K562 (cell line): Measurements from ENCODE around the gene HSF4. TPM values are rescaled to one million over a fixed set of nuclear protein-coding genes. Genes with fewer than 3 reads are reported as not detected.

ENCODE experiments used
- EGR1 ChIP-seq: fragments of 450-650 bp; conservative IDR thresholded peaks from 2 replicates; pipeline ENCODE4 v1.6.1; 2017; ENCODE audit warnings: mild to moderate bottlenecking
- FIP1L1 ChIP-seq: fragments of 200-400 bp; formaldehyde crosslinking; IDR thresholded peaks from 2 replicates; pipeline ENCODE4 v1.6.1; 2018; ENCODE audit warnings: mild to moderate bottlenecking, low read depth, low read length; ENCODE audit not compliant: poor library complexity, severe bottlenecking
- FOXA3 ChIP-seq, 2 experiments: fragments of 450-650 bp in 1 of 2; sonication (generic) in 1 of 2; formaldehyde crosslinking; IDR thresholded peaks in 1 of 2; conservative IDR thresholded peaks in 1 of 2; 2 replicates each; pipeline versions ENCODE4 v1.4.0 to v1.8.0; 2020 to 2022; ENCODE audit warnings: mild to moderate bottlenecking in 2 of 2, missing genetic modification reagents in 1 of 2
- FOXK2 ChIP-seq, 2 experiments: fragments of 450-650 bp; IDR thresholded peaks in 1 of 2; conservative IDR thresholded peaks in 1 of 2; 2 replicates each; pipeline ENCODE4 v1.6.1; 2016; ENCODE audit warnings: low read depth in 2 of 2, mild to moderate bottlenecking in 1 of 2
- GATAD2B ChIP-seq: fragments of 450-650 bp; IDR thresholded peaks from 2 replicates; pipeline ENCODE4 v1.6.1; 2017; ENCODE audit warnings: mild to moderate bottlenecking, borderline replicate concordance
- KDM5B ChIP-seq: fragments of 200-600 bp; sonication (generic); IDR thresholded peaks from 2 replicates; pipeline ENCODE4 v1.6.1; 2012; ENCODE audit warnings: low read depth, mild to moderate bottlenecking, moderate library complexity, low read length, control low read depth, inconsistent platforms; ENCODE audit not compliant: insufficient replicate concordance
- KLF1 ChIP-seq: fragments of 450-650 bp; IDR thresholded peaks from 2 replicates; pipeline ENCODE4 v1.6.1; 2016; ENCODE audit warnings: missing genetic modification characterization, missing compliant biosample characterization
- KLF6 ChIP-seq: fragments of 250-450 bp; sonication (Bioruptor Pico); IDR thresholded peaks from 2 replicates; pipeline ENCODE4 v1.4.0; 2020; ENCODE audit warnings: mild to moderate bottlenecking, moderate library complexity, borderline replicate concordance
- SMAD4 ChIP-seq: fragments of 250-450 bp; sonication (Bioruptor Pico); conservative IDR thresholded peaks from 2 replicates; pipeline ENCODE4 v1.8.0; 2021; ENCODE audit warnings: inconsistent platforms, mild to moderate bottlenecking, moderate library complexity
- SRF ChIP-seq, 2 experiments: fragments of 250-450, 450-650 bp in 1 of 2; sonication (Bioruptor Pico) in 1 of 2; sonication (generic) in 1 of 2; formaldehyde crosslinking; IDR thresholded peaks; 2 replicates each; pipeline versions ENCODE4 v1.5.0 to v1.5.1; 2020 to 2022; ENCODE audit warnings: mild to moderate bottlenecking in 1 of 2, missing genetic modification reagents in 1 of 2
- ZNF431 ChIP-seq: sonication (generic); formaldehyde crosslinking; IDR thresholded peaks from 2 replicates; pipeline ENCODE4 v1.8.0; 2022; ENCODE audit warnings: mild to moderate bottlenecking, missing genetic modification reagents
- polyA plus RNA-seq, 8 experiments: library from polyadenylated mRNA; depleted of rRNA in 4 of 8; stranded (reverse) in 5 of 8; unstranded in 3 of 8; fragments of >200 nt; fragmentation: Nextera tagmentation in 2 of 8; fragmentation: Illumina TruSeq in 1 of 8; extraction: Ambion mirVana in 2 of 8; extraction: Trizol in 1 of 8; gene quantifications; 2 replicates each; pipeline versions ENCODE4 v1.2.1 to v1.2.3, GENCODE V29; 2011 to 2014; ENCODE audit warnings: inconsistent platforms in 1 of 8, missing spikeins in 1 of 8
- total RNA-seq, 7 experiments: library from RNA; depleted of rRNA in 6 of 7; stranded (reverse); fragments of >200 nt in 6 of 7; fragmentation: Illumina TruSeq in 2 of 7; extraction: Trizol in 2 of 7; gene quantifications; 2 replicates each; pipeline versions ENCODE4 v1.2.1 to v1.2.3, GENCODE V29; 2011 to 2021; ENCODE audit warnings: low replicate concordance in 1 of 7
- TF ChIP-seq, protein P1 (sequence below): fragments of 200-400 bp; formaldehyde crosslinking; IDR thresholded peaks from 2 replicates; pipeline ENCODE4 v1.6.1; 2017; ENCODE audit warnings: mild to moderate bottlenecking, low read depth, low read length, moderate library complexity
- TF ChIP-seq, protein P2 (sequence below): fragments of 250-450 bp; sonication (Bioruptor Pico); IDR thresholded peaks from 2 replicates; pipeline ENCODE4 v1.5.0; 2021; ENCODE audit warnings: mild to moderate bottlenecking, borderline replicate concordance
- TF ChIP-seq, protein P3 (sequence below): sonication (generic); formaldehyde crosslinking; IDR thresholded peaks from 2 replicates; pipeline ENCODE4 v1.8.0; 2022; ENCODE audit warnings: mild to moderate bottlenecking, missing genetic modification reagents

Gene HSF4
- total and polyA plus RNA-seq, 9 of the 15 experiments (the other 6 are each of a cell fraction or from before 2014, with no cell fraction given), result 0.50 to 35.4 (median 8.8) TPM; not detected in 1

DNA sequence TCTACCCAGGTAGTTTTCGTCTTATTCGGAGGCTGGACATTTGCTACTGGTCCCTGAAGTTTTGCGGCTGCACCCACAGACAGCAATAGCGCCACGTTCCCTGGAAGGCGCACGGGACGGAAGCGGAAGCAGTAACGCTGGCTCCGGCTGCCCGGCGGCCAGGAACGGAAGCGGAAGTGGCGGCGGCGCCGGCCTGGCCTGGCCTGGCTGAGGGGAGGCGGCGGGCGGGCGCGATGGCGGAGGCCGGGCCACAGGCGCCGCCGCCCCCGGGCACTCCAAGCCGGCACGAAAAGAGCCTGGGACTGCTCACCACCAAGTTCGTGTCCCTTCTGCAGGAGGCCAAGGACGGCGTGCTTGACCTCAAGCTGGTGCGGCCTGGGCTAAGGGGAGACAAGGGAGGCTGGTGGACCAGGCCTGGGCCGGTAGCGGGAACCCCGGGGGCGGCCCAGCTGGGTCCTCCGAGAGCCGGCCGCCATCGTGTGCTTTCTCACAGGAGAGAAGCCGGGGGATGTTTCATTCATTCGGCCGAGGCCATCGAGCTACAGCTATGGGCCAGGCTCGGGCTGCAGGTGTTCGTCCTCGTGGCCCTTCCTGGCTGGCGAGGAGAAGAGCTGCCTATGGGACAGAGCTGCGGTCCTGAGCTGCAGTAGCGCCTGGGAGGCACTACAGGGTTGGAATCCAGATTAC is 27.6 kb downstream of the HSF4 start, which contains the start of gene E2F4 (continued):
- peak; percentile 68 for TF ChIP-seq KDM5B
- TF ChIP-seq GATAD2B, result peak; percentile 79; the same call in 1 of the 2 replicates
- TF ChIP-seq SMAD4 (CRISPR knock-in tag), result peak; percentile 74
- peak in 1 of 2 experiments; percentile 58; a peak in 3 of 4 replicates for TF ChIP-seq FOXK2 (conservative IDR thresholded peaks at IDR 0.05 in 1 of 2, IDR thresholded peaks at IDR 0.05 in 1 of 2; ENCODE audit: low read depth in 2 of 2)
- peak; percentile 62; the same call in 1 of the 2 replicates for TF ChIP-seq KLF1
- 0 out of 4 replicates have a peak, but pooled peaks of 1 of the 2 experiments have one; percentile 9 for TF ChIP-seq SRF (CRISPR knock-in tag; IDR thresholded peaks at IDR 0.05)
- 0 out of 4 replicates have a peak, but pooled peaks of 1 of the 2 experiments have one; percentile 35 for TF ChIP-seq FOXA3 (CRISPR knock-in tag; conservative IDR thresholded peaks at IDR 0.05 in 1 of 2, IDR thresholded peaks at IDR 0.05 in 1 of 2)
- peak; percentile 48 for TF ChIP-seq EGR1
- TF ChIP-seq FIP1L1, result peak; percentile 71
- TF ChIP-seq ZNF431, result no peak
- TF ChIP-seq, protein P1, sequence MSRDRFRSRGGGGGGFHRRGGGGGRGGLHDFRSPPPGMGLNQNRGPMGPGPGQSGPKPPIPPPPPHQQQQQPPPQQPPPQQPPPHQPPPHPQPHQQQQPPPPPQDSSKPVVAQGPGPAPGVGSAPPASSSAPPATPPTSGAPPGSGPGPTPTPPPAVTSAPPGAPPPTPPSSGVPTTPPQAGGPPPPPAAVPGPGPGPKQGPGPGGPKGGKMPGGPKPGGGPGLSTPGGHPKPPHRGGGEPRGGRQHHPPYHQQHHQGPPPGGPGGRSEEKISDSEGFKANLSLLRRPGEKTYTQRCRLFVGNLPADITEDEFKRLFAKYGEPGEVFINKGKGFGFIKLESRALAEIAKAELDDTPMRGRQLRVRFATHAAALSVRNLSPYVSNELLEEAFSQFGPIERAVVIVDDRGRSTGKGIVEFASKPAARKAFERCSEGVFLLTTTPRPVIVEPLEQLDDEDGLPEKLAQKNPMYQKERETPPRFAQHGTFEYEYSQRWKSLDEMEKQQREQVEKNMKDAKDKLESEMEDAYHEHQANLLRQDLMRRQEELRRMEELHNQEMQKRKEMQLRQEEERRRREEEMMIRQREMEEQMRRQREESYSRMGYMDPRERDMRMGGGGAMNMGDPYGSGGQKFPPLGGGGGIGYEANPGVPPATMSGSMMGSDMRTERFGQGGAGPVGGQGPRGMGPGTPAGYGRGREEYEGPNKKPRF, result no peak
- TF ChIP-seq KLF6 (CRISPR knock-in tag), result no peak
- TF ChIP-seq, protein P2, sequence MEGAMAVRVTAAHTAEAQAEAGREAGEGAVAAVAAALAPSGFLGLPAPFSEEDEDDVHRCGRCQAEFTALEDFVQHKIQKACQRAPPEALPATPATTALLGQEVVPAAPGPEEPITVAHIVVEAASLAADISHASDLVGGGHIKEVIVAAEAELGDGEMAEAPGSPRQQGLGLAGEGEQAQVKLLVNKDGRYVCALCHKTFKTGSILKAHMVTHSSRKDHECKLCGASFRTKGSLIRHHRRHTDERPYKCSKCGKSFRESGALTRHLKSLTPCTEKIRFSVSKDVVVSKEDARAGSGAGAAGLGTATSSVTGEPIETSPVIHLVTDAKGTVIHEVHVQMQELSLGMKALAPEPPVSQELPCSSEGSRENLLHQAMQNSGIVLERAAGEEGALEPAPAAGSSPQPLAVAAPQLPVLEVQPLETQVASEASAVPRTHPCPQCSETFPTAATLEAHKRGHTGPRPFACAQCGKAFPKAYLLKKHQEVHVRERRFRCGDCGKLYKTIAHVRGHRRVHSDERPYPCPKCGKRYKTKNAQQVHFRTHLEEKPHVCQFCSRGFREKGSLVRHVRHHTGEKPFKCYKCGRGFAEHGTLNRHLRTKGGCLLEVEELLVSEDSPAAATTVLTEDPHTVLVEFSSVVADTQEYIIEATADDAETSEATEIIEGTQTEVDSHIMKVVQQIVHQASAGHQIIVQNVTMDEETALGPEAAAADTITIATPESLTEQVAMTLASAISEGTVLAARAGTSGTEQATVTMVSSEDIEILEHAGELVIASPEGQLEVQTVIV, result no peak
- TF ChIP-seq, protein P3, sequence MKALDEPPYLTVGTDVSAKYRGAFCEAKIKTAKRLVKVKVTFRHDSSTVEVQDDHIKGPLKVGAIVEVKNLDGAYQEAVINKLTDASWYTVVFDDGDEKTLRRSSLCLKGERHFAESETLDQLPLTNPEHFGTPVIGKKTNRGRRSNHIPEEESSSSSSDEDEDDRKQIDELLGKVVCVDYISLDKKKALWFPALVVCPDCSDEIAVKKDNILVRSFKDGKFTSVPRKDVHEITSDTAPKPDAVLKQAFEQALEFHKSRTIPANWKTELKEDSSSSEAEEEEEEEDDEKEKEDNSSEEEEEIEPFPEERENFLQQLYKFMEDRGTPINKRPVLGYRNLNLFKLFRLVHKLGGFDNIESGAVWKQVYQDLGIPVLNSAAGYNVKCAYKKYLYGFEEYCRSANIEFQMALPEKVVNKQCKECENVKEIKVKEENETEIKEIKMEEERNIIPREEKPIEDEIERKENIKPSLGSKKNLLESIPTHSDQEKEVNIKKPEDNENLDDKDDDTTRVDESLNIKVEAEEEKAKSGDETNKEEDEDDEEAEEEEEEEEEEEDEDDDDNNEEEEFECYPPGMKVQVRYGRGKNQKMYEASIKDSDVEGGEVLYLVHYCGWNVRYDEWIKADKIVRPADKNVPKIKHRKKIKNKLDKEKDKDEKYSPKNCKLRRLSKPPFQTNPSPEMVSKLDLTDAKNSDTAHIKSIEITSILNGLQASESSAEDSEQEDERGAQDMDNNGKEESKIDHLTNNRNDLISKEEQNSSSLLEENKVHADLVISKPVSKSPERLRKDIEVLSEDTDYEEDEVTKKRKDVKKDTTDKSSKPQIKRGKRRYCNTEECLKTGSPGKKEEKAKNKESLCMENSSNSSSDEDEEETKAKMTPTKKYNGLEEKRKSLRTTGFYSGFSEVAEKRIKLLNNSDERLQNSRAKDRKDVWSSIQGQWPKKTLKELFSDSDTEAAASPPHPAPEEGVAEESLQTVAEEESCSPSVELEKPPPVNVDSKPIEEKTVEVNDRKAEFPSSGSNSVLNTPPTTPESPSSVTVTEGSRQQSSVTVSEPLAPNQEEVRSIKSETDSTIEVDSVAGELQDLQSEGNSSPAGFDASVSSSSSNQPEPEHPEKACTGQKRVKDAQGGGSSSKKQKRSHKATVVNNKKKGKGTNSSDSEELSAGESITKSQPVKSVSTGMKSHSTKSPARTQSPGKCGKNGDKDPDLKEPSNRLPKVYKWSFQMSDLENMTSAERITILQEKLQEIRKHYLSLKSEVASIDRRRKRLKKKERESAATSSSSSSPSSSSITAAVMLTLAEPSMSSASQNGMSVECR (CRISPR knock-in tag), result peak; percentile 85
